Tibial artery (tissue), 4 donors: ENCODE data around the gene FGD5.

Experiments
- DNase-seq, 2 donors: peaks; one replicate each; pipeline ENCODE4 v3.0.0-alpha.2; 2019
- H3K27ac ChIP-seq, 2 donors: fragments of 200-600 bp; sonication (generic) in 1 of 2; 1 replicate in 1 of 2; 2 replicates in 1 of 2; pipeline ENCODE4 v1.5.1; 2018 to 2019; ENCODE audit warnings: mild to moderate bottlenecking in 1 of 2
- H3K27me3 ChIP-seq, 2 donors: fragments of 200-600 bp; sonication (generic) in 1 of 2; one replicate each; pipeline versions ENCODE4 v1.5.1 to v1.6.0; 2016 to 2019
- H3K36me3 ChIP-seq, 3 donors: fragments of 200-600 bp; sonication (generic) in 2 of 3; one replicate each; pipeline ENCODE4 v1.5.1; 2016 to 2019; ENCODE audit warnings: mild to moderate bottlenecking in 2 of 3
- H3K4me1 ChIP-seq, 4 donors: fragments of 200-600 bp; sonication (generic) in 2 of 4; 1 replicate in 3 of 4; 2 replicates in 1 of 4; pipeline ENCODE4 v1.5.1; 2016 to 2019
- H3K4me3 ChIP-seq, 2 donors: fragments of 200-600 bp; sonication (generic) in 1 of 2; 1 replicate in 1 of 2; 2 replicates in 1 of 2; pipeline ENCODE4 v1.5.1; 2018 to 2019; ENCODE audit warnings: mild to moderate bottlenecking in 2 of 2
- H3K9me3 ChIP-seq, 3 donors: fragments of 200-600 bp; sonication (generic) in 1 of 3; one replicate each; pipeline ENCODE4 v1.5.1; 2016 to 2019
- CTCF ChIP-seq, 2 experiments: fragments of 200-600 bp in 1 of 2; fragments of 450-650 bp in 1 of 2; IDR thresholded peaks; one replicate each; pipeline ENCODE4 v1.5.1; 2017 to 2019; ENCODE audit warnings: antibody characterized with exemption in 2 of 2, mild to moderate bottlenecking in 1 of 2, moderate library complexity in 1 of 2
- intact Hi-C: fragments of 100-400 bp; cut with DNase I; formaldehyde crosslinking; loops from one replicate; pipeline ENCODE4 v1.15.0; 2023; ENCODE audit warnings: low total_unique reads

FGD5 gene

GRCh38 chr3:14823910-14824629 is 5.3 kb downstream of the FGD5 start:
- no peaks in the 10 kb centered on the region for H3K27me3 ChIP-seq
- intact Hi-C loops, result no loop called here
- peaks cover 0 to 21% (median 13%) of the 10 kb centered on the region in 3 donors for H3K36me3 ChIP-seq
- H3K4me3 ChIP-seq, result no peak overlapping the region
- H3K9me3 ChIP-seq, result no peaks in the 10 kb centered on the region
- no peaks in the 10 kb centered on the region for H3K4me1 ChIP-seq
- no peak overlapping the region for H3K27ac ChIP-seq
- no peak for TF ChIP-seq CTCF (IDR thresholded peaks at IDR 0.05)
- no peak for DNase-seq

GRCh38 chr3:14824646-14825045 is 5.9 kb downstream of the FGD5 start:
- Histone ChIP-seq H3K36me3 (peaks cover 0 to 16% (median 7%) of the 10 kb centered on the region in 3 donors), H3K9me3 (no peaks in the 10 kb centered on the region), H3K27ac (no peak overlapping the region), H3K4me3 (no peak overlapping the region), H3K27me3 (no peaks in the 10 kb centered on the region), H3K4me1 (no peaks in the 10 kb centered on the region)
- no peak for DNase-seq
- no peak for TF ChIP-seq CTCF (IDR thresholded peaks at IDR 0.05)
- intact Hi-C loops, result no loop called here

GRCh38 chr3:14826069-14826468 is 7.3 kb downstream of the FGD5 start:
- H3K27ac ChIP-seq, result no peak overlapping the region
- no peaks in the 10 kb centered on the region for H3K4me1 ChIP-seq
- H3K9me3 ChIP-seq, result no peaks in the 10 kb centered on the region
- no peak for TF ChIP-seq CTCF (IDR thresholded peaks at IDR 0.05)
- H3K36me3 ChIP-seq, result peaks cover 0 to 1% (median 0%) of the 10 kb centered on the region in 3 donors
- H3K27me3 ChIP-seq, result no peaks in the 10 kb centered on the region
- intact Hi-C loops, result no loop called here
- DNase-seq, result no peak
- H3K4me3 ChIP-seq, result no peak overlapping the region

GRCh38 chr3:14827776-14828175 is 9.0 kb downstream of the FGD5 start:
- no peak for DNase-seq
- H3K9me3 ChIP-seq, result no peaks in the 10 kb centered on the region
- H3K36me3 ChIP-seq, result no peaks in the 10 kb centered on the region
- TF ChIP-seq CTCF (IDR thresholded peaks at IDR 0.05), result no peak
- no peaks in the 10 kb centered on the region for H3K4me1 ChIP-seq
- no peaks in the 10 kb centered on the region for H3K27me3 ChIP-seq
- no peak overlapping the region for H3K4me3 ChIP-seq
- intact Hi-C loops, result no loop called here
- H3K27ac ChIP-seq, result no peak overlapping the region

GRCh38 chr3:14829811-14830210 is 11.0 kb downstream of the FGD5 start:
- intact Hi-C loops, result no loop called here
- Histone ChIP-seq H3K27ac (no peak overlapping the region), H3K4me1 (no peaks in the 10 kb centered on the region), H3K9me3 (no peaks in the 10 kb centered on the region), H3K4me3 (no peak overlapping the region), H3K27me3 (no peaks in the 10 kb centered on the region), H3K36me3 (no peaks in the 10 kb centered on the region)
- DNase-seq, result no peak
- no peak for TF ChIP-seq CTCF (IDR thresholded peaks at IDR 0.05)
